GM21529 (cell line): ENCODE results near the gene ZFPM1.
A peak's percentile ranks its signal among the peaks of the same experiment; 100 is the strongest.

Source experiments
- ATAC-seq: cut with Tn5 transposase; IDR thresholded peaks from one replicate; pipeline ENCODE4 v1.9.1; 2021; ENCODE audit not compliant: unreplicated experiment

The ZFPM1 gene

DNA sequence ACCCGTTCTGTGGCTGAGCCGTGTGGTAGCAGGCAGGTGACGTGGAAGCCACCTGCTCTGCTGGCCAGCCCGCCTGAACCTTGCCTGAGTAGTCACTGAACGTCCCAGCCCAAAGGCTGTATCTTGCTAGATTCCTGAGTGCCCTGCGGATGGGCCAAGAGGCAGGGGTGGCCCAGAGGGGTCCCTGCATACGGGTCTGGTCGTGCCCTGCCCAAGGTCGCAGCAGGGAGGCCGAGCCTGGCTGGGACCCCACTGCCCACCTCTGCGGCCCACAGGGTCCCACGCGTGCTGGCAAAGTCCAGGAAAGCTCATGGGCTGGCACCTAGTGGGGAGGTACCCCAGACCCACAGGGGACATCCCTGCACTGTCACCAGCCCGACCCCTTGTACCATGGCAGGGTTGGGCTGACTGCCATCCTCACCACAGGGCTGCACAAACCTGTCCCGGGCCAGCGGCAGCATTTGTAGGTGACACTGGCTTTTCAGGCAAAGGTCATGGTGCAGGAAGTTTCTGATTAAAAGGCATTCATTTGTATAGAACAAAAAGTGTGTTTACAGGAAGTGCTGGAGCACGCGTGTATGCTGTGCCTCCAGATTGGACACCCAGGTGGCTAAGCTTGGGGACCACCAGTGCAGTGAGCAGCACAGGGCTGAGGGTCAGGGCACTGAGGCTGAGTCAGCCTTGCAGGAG is 72.0 kb downstream of the ZFPM1 start:
- ATAC-seq = no peak

DNA sequence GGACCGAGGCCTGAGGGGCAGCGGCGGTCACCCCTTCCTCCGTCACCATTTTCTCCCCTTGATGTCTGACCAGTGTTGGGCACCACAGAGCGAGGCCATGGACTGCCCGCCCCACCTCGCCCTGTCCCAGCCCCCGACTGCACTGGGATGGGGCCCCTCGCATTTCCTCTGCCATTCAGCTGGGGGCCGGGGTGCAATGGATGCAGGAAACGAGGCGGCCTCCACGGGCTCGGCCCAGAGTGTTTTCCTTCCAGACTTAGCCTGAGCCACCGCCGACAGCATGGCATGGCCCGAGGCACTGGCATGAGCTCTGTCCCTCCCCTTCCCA is 72.5 kb downstream of the ZFPM1 start:
- no peak for ATAC-seq

DNA sequence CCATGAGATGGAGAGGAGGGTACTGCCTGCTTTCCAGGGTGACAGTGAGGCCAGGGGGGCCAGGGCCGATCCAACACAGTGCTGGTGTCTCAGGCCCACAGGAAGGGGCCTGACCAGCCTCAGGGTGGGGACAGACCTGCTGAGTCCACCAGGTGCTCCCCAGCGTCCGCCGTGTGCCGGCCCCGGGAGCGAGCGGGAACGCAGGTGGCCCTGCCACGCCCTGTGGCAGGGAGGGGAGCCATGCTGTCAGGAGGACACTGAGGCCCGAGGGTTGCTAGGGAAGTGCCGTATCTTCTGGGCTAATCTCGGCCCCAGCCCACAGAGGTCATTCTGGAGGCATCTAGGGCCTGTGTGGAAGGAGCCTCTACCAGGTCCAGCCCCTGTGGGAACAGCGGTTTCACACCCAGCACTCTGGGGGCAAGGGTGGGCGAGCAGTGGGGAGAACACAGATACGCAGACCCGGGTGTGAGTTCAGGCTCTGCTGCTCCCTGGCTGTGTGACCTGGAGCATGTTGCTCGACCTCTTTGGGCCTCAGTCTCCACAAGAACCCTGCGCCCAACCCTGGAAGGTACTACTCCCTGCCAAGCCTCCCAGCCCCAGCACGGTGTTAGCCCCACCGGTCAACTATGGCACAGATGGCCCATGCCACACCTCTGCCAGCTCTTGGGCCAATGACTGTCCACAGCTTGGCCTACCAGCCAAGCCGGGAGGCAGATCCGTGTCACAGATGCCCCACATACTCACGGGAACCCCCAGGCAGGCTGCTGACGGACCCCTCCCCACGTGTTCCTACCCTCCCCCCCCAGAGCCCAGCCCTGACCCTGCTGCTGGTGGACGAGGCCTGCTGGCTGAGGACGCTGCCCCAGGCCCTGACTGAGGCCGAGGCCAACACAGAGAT is 73.2 kb downstream of the ZFPM1 start:
- ATAC-seq = no peak

DNA sequence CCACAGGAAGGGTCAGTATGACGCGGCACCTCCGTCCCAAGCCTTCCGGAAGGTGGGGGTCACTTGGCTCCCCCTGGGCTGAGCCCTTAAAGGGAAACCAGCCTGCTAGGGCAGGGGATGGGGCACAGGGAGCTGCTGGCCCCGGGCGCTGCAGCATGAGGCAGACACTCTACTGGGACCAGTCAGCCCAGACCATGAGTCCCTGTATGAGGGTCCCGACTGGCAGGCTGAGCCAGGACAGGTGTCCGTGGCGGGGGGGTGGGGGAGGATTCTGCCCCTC is 73.8 kb downstream of the ZFPM1 start:
- no peak for ATAC-seq

DNA sequence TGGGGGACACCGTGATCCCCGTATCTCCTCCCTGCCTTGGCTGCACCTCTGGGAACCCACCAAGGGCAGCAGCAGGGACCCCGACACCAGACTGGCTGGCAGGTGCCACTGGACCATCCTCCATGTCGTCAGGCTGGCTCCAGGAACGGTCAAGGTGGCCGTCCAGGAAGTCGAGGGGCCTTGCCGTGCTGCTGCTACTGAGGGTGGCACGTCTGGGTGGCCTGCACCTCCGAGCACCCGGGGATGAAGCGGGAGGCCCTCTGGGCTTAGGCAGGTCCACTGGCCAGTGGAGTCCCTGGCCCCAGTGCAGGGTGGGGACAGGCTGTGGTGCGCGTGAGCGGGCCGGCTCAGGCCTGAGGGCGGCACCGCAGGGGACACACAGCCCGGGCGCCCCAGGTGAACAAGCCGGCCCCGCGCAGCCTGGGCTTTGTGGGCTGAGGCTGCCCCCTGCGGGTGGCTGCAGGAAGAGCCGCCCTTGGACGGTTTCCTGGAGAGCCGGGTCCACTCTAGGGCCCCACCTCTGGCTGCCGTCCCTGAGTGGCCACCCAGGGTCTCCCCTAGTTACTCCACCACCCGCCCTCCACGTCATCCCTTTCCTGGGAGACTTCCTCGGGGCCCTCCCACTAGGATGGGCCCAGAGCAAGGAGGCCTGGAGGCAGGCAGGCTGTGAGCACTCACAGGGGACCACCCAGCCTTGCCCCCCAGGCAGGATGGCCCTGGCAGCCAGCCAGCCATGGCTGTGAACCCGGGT is 74.3 kb downstream of the ZFPM1 start:
- ATAC-seq = no peak

DNA sequence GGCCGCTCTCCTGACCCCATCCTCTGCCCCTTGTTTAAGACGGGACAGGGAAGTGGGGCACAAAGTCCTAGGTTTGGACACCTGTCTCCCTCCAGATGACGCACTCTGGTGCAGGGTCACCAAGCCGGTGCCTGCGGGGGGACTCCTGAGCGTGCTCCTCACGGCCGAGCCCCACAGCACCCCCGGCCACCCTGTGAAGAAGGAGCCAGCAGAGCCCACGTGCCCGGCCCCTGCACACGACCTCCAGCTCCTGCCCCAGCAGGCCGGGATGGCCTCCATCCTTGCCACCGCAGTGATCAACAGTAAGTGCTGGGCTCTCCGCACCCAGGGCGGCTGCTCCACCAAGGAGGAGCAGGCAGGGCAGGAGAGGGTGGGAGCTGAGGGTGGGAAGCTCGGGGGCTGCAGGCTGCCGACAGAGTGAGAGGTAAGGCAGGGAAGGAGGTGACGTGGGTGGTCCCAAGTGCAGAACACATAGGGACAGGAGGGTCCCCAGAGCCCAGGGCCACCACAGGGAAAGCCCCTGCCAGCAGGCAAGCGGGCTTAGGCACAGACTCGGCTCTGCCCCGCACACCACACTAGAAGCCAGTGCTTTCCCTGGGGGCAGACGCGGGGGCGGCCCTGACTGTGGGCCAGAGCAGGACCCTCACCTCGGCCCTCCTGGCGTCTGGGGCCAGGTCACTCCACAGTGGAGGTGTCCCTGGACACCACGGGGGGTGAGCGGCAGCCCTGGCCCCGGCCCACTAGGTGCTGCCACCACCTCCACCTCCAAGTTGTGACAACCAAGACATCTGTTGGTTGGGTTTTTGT is 75.1 kb downstream of the ZFPM1 start:
- no peak for ATAC-seq

DNA sequence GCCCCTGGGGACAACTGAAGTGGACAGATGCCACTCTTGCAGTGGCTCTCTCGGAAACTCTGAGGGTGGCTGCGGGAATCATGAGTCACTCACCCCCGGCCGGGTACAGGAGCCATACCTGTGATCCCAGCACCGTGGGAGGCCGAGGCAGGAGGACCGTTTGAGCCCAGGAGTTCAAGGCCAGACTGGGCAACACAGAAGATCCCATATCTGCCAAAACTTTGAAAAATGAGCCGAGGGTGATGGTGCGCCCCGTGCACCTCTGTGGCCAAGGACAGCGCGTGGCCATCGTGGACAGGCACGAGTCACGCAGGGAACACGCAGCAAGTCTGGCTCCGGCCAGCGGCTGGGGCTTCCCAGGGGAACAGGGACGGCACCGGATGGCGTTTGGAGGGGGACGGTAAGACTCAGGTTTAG is 75.8 kb downstream of the ZFPM1 start:
- no peak for ATAC-seq

DNA sequence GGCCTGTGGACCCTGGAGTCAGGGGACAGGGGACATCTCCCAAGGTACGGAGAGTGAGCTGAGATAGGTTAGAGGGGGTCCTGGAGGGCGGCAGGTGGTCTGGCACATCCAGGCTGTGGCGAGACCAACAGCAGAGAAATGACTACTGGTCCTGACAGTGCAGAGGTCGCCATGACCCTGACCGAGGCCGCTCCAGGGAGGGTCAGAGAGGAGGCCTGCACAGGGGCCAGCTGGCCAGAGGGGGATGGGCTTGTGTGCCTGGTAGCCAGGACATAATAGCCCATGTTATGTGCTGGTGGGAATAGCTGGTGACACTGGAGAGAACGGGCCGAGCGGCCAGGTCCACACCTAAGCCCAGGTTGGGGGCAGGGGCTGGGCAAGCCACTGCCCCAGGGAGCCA is 76.5 kb downstream of the ZFPM1 start:
- no peak for ATAC-seq

DNA sequence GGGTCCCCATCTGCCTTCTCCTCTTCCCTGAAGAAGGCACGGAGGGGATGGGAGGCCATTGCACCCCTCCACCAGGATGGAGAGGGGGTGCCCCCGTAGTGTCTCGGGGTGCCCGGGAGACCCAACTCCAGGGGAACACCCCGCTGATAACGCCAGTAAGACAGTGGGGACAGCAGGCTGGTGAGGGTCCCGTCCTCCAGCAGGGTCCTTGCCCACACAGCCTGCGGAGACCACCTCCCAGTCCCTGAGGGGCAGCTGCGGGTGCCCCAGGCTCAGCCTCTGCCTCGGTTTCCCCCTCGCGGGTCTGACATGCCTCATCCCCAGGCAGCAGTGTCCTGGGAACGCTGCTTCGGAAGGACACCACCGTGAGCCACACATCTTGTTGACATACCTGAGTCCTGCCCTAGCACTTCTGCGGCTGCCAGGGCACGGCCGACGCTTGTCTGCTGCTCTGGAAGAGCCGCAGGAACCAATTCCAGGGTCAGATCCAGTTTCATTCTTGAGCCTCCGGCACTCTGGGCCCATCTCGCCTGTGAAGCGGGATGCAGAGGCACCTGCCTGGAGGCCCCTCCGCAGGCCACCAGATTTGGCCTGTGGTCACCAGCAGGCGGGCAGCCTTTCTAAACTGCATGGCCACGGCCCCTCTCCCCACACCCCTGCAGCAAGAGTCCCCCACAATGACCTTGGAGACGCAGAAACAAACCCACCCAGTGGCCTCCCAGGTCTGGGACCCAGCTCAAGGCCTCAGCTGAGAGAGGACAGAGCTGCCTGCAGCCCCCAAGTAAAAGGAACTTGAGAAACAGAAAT is 77.2 kb downstream of the ZFPM1 start:
- no peak for ATAC-seq

DNA sequence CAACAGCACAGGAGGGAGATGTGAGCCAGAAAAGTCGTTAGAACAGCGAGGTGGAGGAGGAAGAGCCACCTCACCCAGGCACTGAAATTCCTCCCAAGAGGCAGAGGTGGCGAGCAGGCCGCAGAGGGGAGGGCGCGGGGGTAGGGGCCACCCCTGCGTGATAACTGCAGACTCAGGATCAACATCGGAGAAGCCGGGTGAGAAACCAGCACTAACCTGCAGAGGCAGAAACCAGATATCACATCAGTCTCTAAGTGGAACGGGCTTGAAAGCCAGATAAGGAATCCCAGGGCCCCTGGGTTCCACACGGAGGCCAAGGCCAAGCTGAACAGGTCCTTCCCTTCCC is 77.8 kb downstream of the ZFPM1 start:
- no peak for ATAC-seq

DNA sequence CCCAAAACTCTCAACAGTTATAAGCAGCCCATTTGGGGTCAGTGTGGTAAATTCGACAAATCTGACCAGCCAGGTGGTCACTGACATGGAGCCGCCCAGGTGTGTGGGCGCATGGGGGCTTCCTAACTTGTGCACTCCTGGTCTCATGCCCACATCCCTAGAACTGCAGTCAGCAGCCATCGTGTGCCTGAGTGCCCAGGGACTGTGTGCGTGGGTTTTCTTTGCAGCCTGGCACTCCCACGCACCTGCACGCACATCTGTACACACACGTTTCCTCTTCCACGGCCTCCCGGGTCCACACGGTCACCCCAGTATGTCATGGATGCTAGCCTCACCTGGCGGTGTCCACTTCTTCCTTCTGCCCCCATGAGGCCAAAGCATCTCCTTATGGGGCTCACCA is 78.3 kb downstream of the ZFPM1 start:
- ATAC-seq = no peak

DNA sequence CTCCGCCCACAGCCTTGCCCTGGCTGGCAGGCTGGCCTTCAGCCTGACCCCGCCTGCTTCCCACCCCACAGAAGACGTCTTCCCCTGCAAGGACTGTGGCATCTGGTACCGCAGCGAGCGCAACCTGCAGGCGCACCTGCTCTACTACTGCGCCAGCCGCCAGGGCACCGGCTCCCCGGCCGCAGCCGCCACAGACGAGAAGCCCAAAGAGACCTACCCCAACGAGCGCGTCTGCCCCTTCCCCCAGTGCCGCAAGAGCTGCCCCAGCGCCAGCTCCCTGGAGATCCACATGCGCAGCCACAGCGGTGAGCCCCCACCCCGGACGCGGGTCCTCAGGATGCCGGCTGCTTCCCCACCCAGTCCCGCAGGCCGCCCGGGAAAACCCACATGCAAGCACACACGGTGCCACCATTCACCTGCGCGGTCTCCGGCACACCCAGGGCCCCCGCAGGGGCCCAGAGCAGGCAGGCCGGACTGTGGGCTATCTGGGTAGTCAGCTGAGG is 78.9 kb downstream of the ZFPM1 start:
- ATAC-seq = no peak

DNA sequence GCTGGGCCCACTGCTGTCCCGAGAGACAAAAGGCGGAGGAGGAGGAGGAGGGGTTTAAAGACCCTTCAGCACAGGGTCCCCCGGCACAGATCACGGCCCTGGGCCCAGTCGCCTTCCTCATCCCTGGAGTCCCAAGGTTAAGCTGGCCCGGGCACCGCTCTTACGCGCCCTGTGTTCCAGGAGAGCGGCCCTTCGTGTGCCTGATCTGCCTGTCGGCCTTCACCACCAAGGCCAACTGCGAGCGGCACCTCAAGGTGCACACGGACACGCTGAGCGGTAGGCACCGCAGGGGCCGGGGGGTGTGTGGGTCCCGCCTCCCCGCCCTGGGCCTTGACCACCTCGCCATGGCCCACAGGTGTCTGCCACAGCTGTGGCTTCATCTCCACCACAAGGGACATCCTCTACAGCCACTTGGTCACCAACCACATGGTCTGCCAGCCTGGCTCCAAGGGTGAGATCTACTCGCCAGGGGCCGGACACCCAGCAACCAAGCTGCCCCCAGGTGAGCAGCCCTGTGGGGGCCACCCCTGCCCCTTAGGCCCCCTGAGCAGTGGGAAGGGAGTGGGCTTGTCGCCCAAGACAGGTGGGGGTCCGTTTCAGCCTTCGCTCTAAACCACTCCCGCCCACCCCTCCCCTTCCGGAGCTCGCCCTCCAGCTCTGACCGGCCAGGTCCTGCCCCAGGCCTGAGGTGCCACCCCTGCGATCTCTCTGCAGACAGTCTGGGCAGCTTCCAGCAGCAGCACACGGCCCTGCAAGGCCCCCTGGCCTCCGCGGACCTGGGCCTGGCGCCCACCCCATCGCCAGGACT is 79.6 kb downstream of the ZFPM1 start:
- no peak for ATAC-seq

DNA sequence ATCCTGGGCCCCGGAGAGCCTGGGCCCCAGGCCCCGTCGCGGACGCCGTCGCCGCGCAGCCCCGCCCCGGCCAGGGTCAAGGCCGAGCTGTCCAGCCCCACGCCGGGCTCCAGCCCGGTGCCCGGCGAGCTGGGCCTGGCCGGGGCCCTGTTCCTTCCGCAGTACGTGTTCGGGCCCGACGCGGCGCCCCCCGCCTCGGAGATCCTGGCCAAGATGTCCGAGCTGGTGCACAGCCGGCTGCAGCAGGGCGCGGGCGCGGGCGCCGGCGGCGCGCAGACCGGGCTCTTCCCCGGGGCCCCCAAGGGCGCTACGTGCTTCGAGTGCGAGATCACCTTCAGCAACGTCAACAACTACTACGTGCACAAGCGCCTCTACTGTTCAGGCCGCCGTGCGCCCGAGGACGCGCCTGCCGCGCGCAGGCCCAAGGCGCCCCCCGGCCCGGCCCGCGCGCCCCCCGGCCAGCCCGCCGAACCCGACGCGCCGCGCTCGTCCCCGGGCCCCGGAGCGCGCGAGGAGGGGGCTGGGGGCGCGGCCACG is 80.4 kb downstream of the ZFPM1 start:
- no peak for ATAC-seq

DNA sequence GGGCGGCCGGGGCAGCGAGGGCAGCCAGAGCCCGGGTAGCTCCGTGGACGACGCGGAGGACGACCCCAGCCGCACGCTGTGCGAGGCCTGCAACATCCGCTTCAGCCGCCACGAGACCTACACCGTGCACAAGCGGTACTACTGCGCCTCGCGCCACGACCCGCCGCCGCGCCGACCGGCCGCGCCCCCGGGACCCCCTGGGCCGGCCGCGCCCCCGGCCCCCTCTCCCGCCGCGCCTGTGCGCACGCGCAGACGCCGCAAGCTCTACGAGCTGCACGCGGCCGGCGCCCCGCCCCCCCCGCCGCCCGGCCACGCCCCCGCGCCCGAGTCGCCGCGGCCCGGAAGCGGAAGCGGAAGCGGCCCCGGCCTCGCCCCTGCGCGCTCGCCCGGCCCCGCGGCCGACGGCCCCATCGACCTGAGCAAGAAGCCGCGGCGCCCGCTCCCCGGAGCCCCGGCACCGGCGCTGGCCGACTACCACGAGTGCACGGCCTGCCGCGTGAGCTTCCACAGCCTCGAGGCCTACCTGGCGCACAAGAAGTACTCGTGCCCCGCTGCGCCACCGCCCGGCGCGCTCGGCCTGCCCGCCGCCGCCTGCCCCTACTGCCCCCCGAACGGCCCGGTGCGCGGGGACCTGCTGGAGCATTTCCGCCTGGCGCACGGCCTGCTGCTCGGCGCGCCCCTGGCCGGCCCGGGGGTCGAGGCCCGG is 81.0 kb downstream of the ZFPM1 start:
- peak; percentile 66 for ATAC-seq

DNA sequence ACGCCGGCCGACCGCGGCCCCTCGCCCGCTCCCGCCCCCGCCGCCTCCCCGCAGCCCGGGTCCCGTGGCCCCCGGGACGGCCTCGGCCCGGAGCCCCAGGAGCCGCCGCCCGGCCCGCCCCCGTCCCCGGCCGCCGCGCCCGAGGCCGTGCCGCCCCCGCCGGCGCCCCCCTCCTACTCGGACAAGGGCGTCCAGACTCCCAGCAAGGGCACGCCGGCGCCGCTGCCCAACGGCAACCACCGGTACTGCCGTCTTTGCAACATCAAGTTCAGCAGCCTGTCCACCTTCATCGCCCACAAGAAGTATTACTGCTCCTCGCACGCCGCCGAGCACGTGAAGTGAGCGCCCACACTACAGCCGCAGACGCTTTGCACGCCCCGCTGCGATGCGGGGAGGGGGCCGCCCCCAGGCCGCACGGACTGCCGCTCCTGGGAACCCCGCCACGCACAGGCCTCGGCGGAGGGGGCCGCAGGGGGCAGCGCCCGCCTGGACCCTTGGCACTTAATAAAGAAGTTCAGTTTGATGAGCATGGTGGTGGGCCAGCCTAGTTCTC is 81.6 kb downstream of the ZFPM1 start:
- peak; percentile 6 for ATAC-seq

DNA sequence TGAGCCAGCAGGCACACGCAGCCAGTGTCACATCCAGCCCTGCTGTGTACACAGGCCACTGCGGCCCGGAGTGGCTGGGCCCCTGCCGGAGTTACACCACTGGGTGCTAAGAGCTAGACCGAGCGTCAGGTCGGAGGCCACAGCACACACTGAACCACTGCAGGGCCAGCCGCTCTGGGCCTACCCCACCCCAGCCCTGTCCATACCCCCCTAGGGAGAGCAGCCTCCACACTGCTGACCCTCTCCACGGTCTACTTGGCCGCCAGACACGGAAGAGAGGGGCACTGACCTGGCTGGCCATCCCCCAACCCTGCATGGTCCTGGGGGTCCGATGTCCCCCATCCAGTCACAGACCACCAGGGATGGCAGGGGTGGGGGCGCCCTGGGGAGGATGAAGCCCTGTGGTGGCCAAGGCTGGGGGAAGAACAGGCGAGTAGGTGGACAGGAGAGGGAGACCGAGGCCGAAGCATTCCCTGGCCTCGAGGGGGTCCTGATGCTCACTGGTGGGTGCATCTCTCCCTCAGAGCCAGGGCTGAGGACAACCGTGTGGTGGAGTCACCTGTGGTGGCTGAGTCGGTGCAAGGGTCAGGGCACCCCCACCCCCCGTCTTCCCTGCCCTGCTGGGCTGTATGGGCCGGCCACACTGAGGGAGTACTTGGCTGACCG is 82.2 kb downstream of the ZFPM1 start:
- ATAC-seq = no peak

DNA sequence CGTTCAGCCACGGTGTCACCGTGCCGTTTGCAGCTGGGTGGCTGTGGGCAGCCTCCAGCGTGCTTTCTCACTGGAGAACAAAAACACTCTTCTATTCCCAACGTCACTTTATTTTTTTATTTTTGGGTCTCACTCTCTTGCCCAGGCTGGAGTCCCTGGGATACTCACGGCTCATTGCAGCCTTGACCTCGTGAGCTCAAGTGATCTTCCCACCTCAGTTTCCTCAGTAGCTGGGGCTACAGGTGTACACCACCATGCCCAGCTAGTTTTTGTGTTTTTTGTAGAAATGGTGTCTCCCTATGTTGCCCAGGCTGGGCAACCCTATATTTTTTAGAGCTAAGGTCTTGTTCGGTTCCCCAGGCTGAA is 82.8 kb downstream of the ZFPM1 start:
- ATAC-seq = no peak
